ENCODE results near the gene SOAT1.

- no peak for TF ChIP-seq CTCF (IDR thresholded peaks at IDR 0.05)
- TF ChIP-seq POLR2A (IDR thresholded peaks at IDR 0.05), result no peak
Observed at GRCh38 chr1:179372160-179372559, 78.6 kb downstream of the SOAT1 start.

Measured in heart left ventricle (tissue), 13 donors.